ENCODE data around the gene RUNX2.

DNA sequence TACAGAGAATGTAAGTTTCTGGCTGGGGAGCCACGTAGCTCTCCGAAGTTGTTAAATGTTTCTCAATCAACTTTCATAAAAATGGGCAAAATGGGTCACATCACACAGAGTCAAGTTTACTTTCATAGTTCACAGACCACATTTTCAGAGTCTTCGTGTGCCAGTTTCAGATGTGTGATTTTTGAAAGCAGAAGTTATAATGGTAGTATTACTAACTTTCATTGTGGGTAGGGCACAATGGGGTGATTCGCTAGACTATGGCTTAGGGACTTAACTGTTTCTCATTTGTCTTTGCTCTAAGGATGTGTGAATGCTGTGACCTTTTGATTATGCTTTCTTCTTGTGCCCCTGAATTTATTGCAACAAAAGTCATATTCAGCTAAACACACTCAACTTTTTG, 158.6 kb downstream of the RUNX2 start:
- TF ChIP-seq, protein P1, sequence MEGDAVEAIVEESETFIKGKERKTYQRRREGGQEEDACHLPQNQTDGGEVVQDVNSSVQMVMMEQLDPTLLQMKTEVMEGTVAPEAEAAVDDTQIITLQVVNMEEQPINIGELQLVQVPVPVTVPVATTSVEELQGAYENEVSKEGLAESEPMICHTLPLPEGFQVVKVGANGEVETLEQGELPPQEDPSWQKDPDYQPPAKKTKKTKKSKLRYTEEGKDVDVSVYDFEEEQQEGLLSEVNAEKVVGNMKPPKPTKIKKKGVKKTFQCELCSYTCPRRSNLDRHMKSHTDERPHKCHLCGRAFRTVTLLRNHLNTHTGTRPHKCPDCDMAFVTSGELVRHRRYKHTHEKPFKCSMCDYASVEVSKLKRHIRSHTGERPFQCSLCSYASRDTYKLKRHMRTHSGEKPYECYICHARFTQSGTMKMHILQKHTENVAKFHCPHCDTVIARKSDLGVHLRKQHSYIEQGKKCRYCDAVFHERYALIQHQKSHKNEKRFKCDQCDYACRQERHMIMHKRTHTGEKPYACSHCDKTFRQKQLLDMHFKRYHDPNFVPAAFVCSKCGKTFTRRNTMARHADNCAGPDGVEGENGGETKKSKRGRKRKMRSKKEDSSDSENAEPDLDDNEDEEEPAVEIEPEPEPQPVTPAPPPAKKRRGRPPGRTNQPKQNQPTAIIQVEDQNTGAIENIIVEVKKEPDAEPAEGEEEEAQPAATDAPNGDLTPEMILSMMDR (IDR thresholded peaks at IDR 0.05), result no peak
- TF ChIP-seq, protein P2, sequence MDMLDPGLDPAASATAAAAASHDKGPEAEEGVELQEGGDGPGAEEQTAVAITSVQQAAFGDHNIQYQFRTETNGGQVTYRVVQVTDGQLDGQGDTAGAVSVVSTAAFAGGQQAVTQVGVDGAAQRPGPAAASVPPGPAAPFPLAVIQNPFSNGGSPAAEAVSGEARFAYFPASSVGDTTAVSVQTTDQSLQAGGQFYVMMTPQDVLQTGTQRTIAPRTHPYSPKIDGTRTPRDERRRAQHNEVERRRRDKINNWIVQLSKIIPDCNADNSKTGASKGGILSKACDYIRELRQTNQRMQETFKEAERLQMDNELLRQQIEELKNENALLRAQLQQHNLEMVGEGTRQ (IDR thresholded peaks at IDR 0.05; ENCODE audit: borderline replicate concordance, low read depth, low read length), result no peak
- TF ChIP-seq GABPA (IDR thresholded peaks at IDR 0.05; ENCODE audit: low read depth), result no peak
- no peak for TF ChIP-seq POLR2AphosphoS5 (IDR thresholded peaks at IDR 0.05; ENCODE audit: low read depth, low read length)
- TF ChIP-seq, protein P3, sequence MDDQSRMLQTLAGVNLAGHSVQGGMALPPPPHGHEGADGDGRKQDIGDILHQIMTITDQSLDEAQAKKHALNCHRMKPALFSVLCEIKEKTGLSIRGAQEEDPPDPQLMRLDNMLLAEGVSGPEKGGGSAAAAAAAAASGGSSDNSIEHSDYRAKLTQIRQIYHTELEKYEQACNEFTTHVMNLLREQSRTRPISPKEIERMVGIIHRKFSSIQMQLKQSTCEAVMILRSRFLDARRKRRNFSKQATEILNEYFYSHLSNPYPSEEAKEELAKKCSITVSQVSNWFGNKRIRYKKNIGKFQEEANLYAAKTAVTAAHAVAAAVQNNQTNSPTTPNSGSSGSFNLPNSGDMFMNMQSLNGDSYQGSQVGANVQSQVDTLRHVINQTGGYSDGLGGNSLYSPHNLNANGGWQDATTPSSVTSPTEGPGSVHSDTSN (IDR thresholded peaks at IDR 0.05), result no peak
- TF ChIP-seq EZH2phosphoT487 (IDR thresholded peaks at IDR 0.05; ENCODE audit: borderline replicate concordance, low read depth), result no peak
- TF ChIP-seq EP300 (IDR thresholded peaks at IDR 0.05; ENCODE audit: borderline replicate concordance in 1 of 2, low read depth in 1 of 2, low read length in 1 of 2), result no peak
- TF ChIP-seq MXI1 (IDR thresholded peaks at IDR 0.05; ENCODE audit: low read depth, low read length), result no peak
- no peak for TF ChIP-seq FOSL2 (IDR thresholded peaks at IDR 0.05; ENCODE audit: borderline replicate concordance, low read depth)
- TF ChIP-seq SIN3A (IDR thresholded peaks at IDR 0.05; ENCODE audit: borderline replicate concordance, low read depth, low read length), result no peak
- TF ChIP-seq MEF2A (IDR thresholded peaks at IDR 0.05; ENCODE audit: borderline replicate concordance, low read depth), result no peak
- TF ChIP-seq, protein P4, sequence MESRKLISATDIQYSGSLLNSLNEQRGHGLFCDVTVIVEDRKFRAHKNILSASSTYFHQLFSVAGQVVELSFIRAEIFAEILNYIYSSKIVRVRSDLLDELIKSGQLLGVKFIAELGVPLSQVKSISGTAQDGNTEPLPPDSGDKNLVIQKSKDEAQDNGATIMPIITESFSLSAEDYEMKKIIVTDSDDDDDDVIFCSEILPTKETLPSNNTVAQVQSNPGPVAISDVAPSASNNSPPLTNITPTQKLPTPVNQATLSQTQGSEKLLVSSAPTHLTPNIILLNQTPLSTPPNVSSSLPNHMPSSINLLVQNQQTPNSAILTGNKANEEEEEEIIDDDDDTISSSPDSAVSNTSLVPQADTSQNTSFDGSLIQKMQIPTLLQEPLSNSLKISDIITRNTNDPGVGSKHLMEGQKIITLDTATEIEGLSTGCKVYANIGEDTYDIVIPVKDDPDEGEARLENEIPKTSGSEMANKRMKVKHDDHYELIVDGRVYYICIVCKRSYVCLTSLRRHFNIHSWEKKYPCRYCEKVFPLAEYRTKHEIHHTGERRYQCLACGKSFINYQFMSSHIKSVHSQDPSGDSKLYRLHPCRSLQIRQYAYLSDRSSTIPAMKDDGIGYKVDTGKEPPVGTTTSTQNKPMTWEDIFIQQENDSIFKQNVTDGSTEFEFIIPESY (IDR thresholded peaks at IDR 0.05; ENCODE audit: borderline replicate concordance, low read depth), result no peak
